HepG2 (cell line): ENCODE results near the gene DDX1. TPM values are rescaled to one million over a fixed set of nuclear protein-coding genes. Genes with fewer than 3 reads are reported as not detected.
A peak's percentile ranks its signal among the peaks of the same experiment; 100 is the strongest.

Source experiments
- ATAC-seq: fragments of 200-7000 bp; cut with Tn5 transposase; 3 replicates; pipeline ENCODE4 v1.9.1; 2020; ENCODE audit warnings: mild to moderate bottlenecking, moderate library complexity
- BruUV-seq: library from RNA; stranded (reverse); fragments of 400-500 nt; replicated peaks from 2 replicates; lab custom pipeline; 2021; lab: Mats Ljungman, UMichigan
- CTCF ChIA-PET: fragments of 300-600 bp; formaldehyde crosslinking; extraction: SDS; loops from one replicate; lab custom pipeline; 2021; ENCODE audit warnings: low total read pairs, inconsistent platforms, low intra/inter-chr PET ratio; lab: Yijun Ruan, JAX
- POLR2A ChIA-PET: fragments of 350-600 bp; sonication (Branson Sonifier 250); formaldehyde crosslinking; loops from one replicate; lab custom pipeline; 2020; ENCODE audit warnings: antibody characterized with exemption, inconsistent platforms; lab: Yijun Ruan, JAX
- DNase-seq: peaks from one replicate; pipeline ENCODE4 v3.0.0-alpha.2; 2015; ENCODE audit warnings: low spot score
- FAIRE-seq: peaks from 3 replicates; lab custom pipeline; 2011; peaks lifted over from hg19 to GRCh38; lab: Jason Lieb, UNC
- H2AFZ ChIP-seq: one replicate; pipeline ENCODE4 v1.6.1; 2011; ENCODE audit warnings: low read length, inconsistent platforms
- H3K27ac ChIP-seq: fragments of 300-600 bp; 3 replicates; pipeline ENCODE4 v1.8.0; 2011; ENCODE audit warnings: mixed run types, mild to moderate bottlenecking, mixed read lengths, low read length, inconsistent platforms; ENCODE audit not compliant: insufficient read depth; ENCODE audit errors: extremely low read length
- H3K27me3 ChIP-seq, 2 experiments: fragments of 200-600 bp in 1 of 2; 2 replicates in 1 of 2; 3 replicates in 1 of 2; pipeline versions ENCODE4 v1.6.0 to v1.8.0; 2011; ENCODE audit warnings: low read length in 2 of 2, mild to moderate bottlenecking in 2 of 2, moderate library complexity in 2 of 2, inconsistent platforms in 1 of 2; ENCODE audit not compliant: insufficient read depth in 2 of 2, control insufficient read depth in 1 of 2
- H3K36me3 ChIP-seq, 2 experiments: fragments of 200-600 bp in 1 of 2; replicated peaks in 1 of 2; 2 replicates in 1 of 2; 3 replicates in 1 of 2; pipeline versions ENCODE4 v1.5.1 to v1.8.0; 2011; ENCODE audit warnings: low read length in 2 of 2, inconsistent platforms in 1 of 2; ENCODE audit not compliant: insufficient read depth in 2 of 2, control insufficient read depth in 1 of 2
- H3K4me1 ChIP-seq: 2 replicates; pipeline ENCODE4 v1.5.1; 2012; ENCODE audit warnings: low read length, inconsistent platforms; ENCODE audit not compliant: insufficient read depth
- H3K4me2 ChIP-seq: 2 replicates; pipeline ENCODE4 v1.6.0; 2011; ENCODE audit warnings: low read depth, low read length, inconsistent platforms
- H3K4me3 ChIP-seq, 3 experiments: fragments of 200-600 bp in 1 of 3; sonication (generic), shearing (Covaris generic) in 1 of 3; replicated peaks in 1 of 3; 2 replicates each; pipeline ENCODE4 v1.5.1; 2011 to 2016; ENCODE audit warnings: low read length in 3 of 3, inconsistent platforms in 2 of 3, low read depth in 2 of 3, mild to moderate bottlenecking in 2 of 3, control low read depth in 1 of 3, mixed read lengths in 1 of 3; ENCODE audit not compliant: insufficient read depth in 1 of 3
- H3K79me2 ChIP-seq: one replicate; pipeline ENCODE4 v1.6.1; 2011; ENCODE audit warnings: low read length, inconsistent platforms; ENCODE audit not compliant: insufficient read depth
- H3K9ac ChIP-seq: 2 replicates; pipeline ENCODE4 v1.6.0; 2011; ENCODE audit warnings: mild to moderate bottlenecking, low read depth, low read length, inconsistent platforms; ENCODE audit not compliant: insufficient read depth
- H3K9me3 ChIP-seq: 2 replicates; pipeline ENCODE4 v1.5.1; 2012; ENCODE audit warnings: mild to moderate bottlenecking, low read length
- H4K20me1 ChIP-seq: 2 replicates; pipeline ENCODE4 v1.6.0; 2011; ENCODE audit warnings: inconsistent platforms, mild to moderate bottlenecking, low read length, moderate library complexity; ENCODE audit not compliant: insufficient read depth
- IKZF4 ChIP-seq: sonication (generic); formaldehyde crosslinking; IDR thresholded peaks from 2 replicates; pipeline ENCODE4 v1.5.1; 2020; ENCODE audit warnings: borderline replicate concordance, mild to moderate bottlenecking, low read depth, missing genetic modification reagents; ENCODE audit errors: not compliant biosample characterization
- MBNL3 ChIP-seq: fragments of 250-450 bp; sonication (Bioruptor Pico); conservative IDR thresholded peaks from 2 replicates; pipeline ENCODE4 v1.8.0; 2022; ENCODE audit warnings: mild to moderate bottlenecking, inconsistent platforms
- MYNN ChIP-seq: sonication (generic); formaldehyde crosslinking; IDR thresholded peaks from 2 replicates; pipeline ENCODE4 v1.4.0; 2020; ENCODE audit warnings: mild to moderate bottlenecking, low read depth, missing genetic modification reagents
- NPAS2 ChIP-seq: sonication (generic); formaldehyde crosslinking; IDR thresholded peaks from 2 replicates; pipeline ENCODE4 v1.8.0; 2022; ENCODE audit warnings: mild to moderate bottlenecking, missing genetic modification reagents, borderline replicate concordance
- RARG ChIP-seq: sonication (generic); formaldehyde crosslinking; IDR thresholded peaks from 2 replicates; pipeline ENCODE4 v1.4.0; 2020; ENCODE audit warnings: low read depth, mild to moderate bottlenecking, missing genetic modification reagents
- TOPORS ChIP-seq: sonication (generic); formaldehyde crosslinking; IDR thresholded peaks from 2 replicates; pipeline ENCODE4 v1.8.0; 2023; ENCODE audit warnings: mild to moderate bottlenecking, missing genetic modification reagents
- TP53 ChIP-seq: sonication (generic); formaldehyde crosslinking; conservative IDR thresholded peaks from 2 replicates; pipeline ENCODE4 v1.4.0; 2020; ENCODE audit warnings: missing genetic modification reagents
- ZNF3 ChIP-seq: IDR thresholded peaks from 2 replicates; pipeline ENCODE4 v1.7.0; 2017; ENCODE audit warnings: inconsistent platforms
- ZNF768 ChIP-seq: sonication (generic); formaldehyde crosslinking; IDR thresholded peaks from 2 replicates; pipeline ENCODE4 v1.4.0; 2020; ENCODE audit warnings: missing genetic modification reagents
- WGBS: methylation state at CpG from one replicate; pipeline ENCODE4 v1.1.6; 2017; ENCODE audit warnings: low lambda C conversion rate; 5-methylcytosine and 5-hydroxymethylcytosine counted together
- in situ Hi-C: cut with HindIII; loops from 2 replicates; pipeline ENCODE4 v1.10.0; 2017; ENCODE audit warnings: low pct_unique_long_range_greater_than_20kb; ENCODE audit not compliant: extremely low pct_ligation_motif_present
- intact Hi-C: fragments of 100-400 bp; cut with micrococcal nuclease; formaldehyde crosslinking; loops from one replicate; pipeline ENCODE4 v1.10.0; 2022; ENCODE audit not compliant: unreplicated experiment
- polyA plus RNA-seq, 8 experiments: library from polyadenylated mRNA; depleted of rRNA in 3 of 8; stranded (reverse) in 7 of 8; unstranded in 1 of 8; fragments of >200 nt; fragmentation: Illumina TruSeq in 4 of 8; extraction: Trizol in 4 of 8; gene quantifications; 2 replicates each; pipeline versions ENCODE4 v1.2.1 to v1.2.3, GENCODE V29; 2011 to 2016; ENCODE audit warnings: low read depth in 4 of 8, missing spikeins in 1 of 8, mixed read lengths in 1 of 8; ENCODE audit not compliant: insufficient read depth in 1 of 8
- total RNA-seq, 5 experiments: library from RNA; depleted of rRNA; stranded (reverse); fragments of >200 nt; fragmentation: Illumina TruSeq; extraction: Trizol; gene quantifications; 2 replicates each; pipeline ENCODE4 v1.2.3, GENCODE V29; 2016; ENCODE audit warnings: low read depth in 1 of 5
- TF ChIP-seq, protein P1 (sequence below): IDR thresholded peaks from 2 replicates; pipeline ENCODE4 v1.4.0; 2020; ENCODE audit warnings: mild to moderate bottlenecking, missing genetic modification reagents
- TF ChIP-seq, protein P2 (sequence below): sonication (generic); formaldehyde crosslinking; IDR thresholded peaks from 2 replicates; pipeline ENCODE4 v1.4.0; 2020; ENCODE audit warnings: missing genetic modification reagents, borderline replicate concordance
- TF ChIP-seq, protein P3 (sequence below): sonication (generic); formaldehyde crosslinking; IDR thresholded peaks from 2 replicates; pipeline ENCODE4 v1.5.0; 2020; ENCODE audit warnings: missing genetic modification reagents
- TF ChIP-seq, protein P4 (sequence below): sonication (generic); formaldehyde crosslinking; IDR thresholded peaks from 2 replicates; pipeline ENCODE4 v1.4.0; 2020; ENCODE audit warnings: missing genetic modification reagents

Gene DDX1
- total and polyA plus RNA-seq, 2 of the 13 experiments (the other 11 are each of a cell fraction or from before 2014, with no cell fraction given) = 81.6 to 130 TPM

DNA sequence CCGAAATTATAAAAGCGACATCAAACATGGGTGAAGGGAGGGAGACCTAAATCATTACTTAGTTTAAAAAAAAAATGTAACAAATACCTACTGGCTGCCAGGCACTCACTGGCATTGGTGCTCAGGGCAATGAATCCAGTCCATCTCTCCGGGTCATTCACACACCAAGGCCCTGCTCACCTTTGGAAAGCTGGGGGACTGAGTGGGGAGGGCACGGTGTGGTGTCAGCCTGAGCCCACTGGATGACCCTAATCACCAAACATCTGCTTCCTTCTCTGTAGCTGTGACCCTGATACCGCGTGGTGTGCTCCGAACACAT lies 336 bp upstream of the DDX1 start:
- Histone ChIP-seq H3K9me3 (no peaks in the 10 kb centered on the region), H3K4me2 (peak overlapping the region; percentile 92), H3K79me2 (peaks cover 46% of the 10 kb centered on the region), H3K36me3 (peaks cover 8 to 20% of the 10 kb centered on the region in 2 experiments), H3K4me3 (peak overlapping the region; percentile 78 to 91 (median 85)), H3K4me1 (peaks cover 35% of the 10 kb centered on the region), H4K20me1 (peaks cover 9% of the 10 kb centered on the region), H3K9ac (peak overlapping the region; percentile 96), H3K27me3 (no peaks in the 10 kb centered on the region; a peak in 1 of 5 replicates), H3K27ac (peak overlapping the region; percentile 90), H2AFZ (peak overlapping the region; percentile 78)
- intact Hi-C loops (loop anchor here (2.0 kb wide), 1 partner anchor 31 kb away; the partner anchor contains the start of gene NBAS), in situ Hi-C loops (loop anchor here (25.0 kb wide), 3 partner anchors 579 to 954 kb away; partner anchors contain the start of gene LRATD1)
- DNase-seq (no peak), ATAC-seq (peak; percentile 77), FAIRE-seq (no peak)
- BruUV-seq = no TSS peak
- ChIA-PET CTCF (no interaction called here), POLR2A (interaction anchor here (0.5 to 1.1 kb wide), 3 partner anchors 9 to 14 kb away, joined by 3 read pairs; no protein-coding TSS in a partner anchor)
- WGBS = 5% methylated on average over 6 of the region's 7 CpGs
- TF ChIP-seq MYNN (CRISPR knock-in tag) (no peak), TP53 (CRISPR knock-in tag) (no peak), TOPORS (CRISPR knock-in tag) (no peak), NPAS2 (CRISPR knock-in tag) (no peak), MBNL3 (no peak), RARG (no peak), IKZF4 (no peak), ZNF768 (CRISPR knock-in tag) (no peak), ZNF3 (CRISPR knock-in tag) (peak; percentile 64; the same call in 1 of the 2 replicates)
- TF ChIP-seq, protein P1, sequence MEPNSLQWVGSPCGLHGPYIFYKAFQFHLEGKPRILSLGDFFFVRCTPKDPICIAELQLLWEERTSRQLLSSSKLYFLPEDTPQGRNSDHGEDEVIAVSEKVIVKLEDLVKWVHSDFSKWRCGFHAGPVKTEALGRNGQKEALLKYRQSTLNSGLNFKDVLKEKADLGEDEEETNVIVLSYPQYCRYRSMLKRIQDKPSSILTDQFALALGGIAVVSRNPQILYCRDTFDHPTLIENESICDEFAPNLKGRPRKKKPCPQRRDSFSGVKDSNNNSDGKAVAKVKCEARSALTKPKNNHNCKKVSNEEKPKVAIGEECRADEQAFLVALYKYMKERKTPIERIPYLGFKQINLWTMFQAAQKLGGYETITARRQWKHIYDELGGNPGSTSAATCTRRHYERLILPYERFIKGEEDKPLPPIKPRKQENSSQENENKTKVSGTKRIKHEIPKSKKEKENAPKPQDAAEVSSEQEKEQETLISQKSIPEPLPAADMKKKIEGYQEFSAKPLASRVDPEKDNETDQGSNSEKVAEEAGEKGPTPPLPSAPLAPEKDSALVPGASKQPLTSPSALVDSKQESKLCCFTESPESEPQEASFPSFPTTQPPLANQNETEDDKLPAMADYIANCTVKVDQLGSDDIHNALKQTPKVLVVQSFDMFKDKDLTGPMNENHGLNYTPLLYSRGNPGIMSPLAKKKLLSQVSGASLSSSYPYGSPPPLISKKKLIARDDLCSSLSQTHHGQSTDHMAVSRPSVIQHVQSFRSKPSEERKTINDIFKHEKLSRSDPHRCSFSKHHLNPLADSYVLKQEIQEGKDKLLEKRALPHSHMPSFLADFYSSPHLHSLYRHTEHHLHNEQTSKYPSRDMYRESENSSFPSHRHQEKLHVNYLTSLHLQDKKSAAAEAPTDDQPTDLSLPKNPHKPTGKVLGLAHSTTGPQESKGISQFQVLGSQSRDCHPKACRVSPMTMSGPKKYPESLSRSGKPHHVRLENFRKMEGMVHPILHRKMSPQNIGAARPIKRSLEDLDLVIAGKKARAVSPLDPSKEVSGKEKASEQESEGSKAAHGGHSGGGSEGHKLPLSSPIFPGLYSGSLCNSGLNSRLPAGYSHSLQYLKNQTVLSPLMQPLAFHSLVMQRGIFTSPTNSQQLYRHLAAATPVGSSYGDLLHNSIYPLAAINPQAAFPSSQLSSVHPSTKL (CRISPR knock-in tag) = no peak
- TF ChIP-seq, protein P2, sequence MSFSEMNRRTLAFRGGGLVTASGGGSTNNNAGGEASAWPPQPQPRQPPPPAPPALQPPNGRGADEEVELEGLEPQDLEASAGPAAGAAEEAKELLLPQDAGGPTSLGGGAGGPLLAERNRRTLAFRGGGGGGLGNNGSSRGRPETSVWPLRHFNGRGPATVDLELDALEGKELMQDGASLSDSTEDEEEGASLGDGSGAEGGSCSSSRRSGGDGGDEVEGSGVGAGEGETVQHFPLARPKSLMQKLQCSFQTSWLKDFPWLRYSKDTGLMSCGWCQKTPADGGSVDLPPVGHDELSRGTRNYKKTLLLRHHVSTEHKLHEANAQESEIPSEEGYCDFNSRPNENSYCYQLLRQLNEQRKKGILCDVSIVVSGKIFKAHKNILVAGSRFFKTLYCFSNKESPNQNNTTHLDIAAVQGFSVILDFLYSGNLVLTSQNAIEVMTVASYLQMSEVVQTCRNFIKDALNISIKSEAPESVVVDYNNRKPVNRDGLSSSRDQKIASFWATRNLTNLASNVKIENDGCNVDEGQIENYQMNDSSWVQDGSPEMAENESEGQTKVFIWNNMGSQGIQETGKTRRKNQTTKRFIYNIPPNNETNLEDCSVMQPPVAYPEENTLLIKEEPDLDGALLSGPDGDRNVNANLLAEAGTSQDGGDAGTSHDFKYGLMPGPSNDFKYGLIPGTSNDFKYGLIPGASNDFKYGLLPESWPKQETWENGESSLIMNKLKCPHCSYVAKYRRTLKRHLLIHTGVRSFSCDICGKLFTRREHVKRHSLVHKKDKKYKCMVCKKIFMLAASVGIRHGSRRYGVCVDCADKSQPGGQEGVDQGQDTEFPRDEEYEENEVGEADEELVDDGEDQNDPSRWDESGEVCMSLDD (CRISPR knock-in tag) = no peak
- TF ChIP-seq, protein P3, sequence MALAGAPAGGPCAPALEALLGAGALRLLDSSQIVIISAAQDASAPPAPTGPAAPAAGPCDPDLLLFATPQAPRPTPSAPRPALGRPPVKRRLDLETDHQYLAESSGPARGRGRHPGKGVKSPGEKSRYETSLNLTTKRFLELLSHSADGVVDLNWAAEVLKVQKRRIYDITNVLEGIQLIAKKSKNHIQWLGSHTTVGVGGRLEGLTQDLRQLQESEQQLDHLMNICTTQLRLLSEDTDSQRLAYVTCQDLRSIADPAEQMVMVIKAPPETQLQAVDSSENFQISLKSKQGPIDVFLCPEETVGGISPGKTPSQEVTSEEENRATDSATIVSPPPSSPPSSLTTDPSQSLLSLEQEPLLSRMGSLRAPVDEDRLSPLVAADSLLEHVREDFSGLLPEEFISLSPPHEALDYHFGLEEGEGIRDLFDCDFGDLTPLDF (CRISPR knock-in tag) = peak; percentile 0; the same call in 1 of the 2 replicates
- TF ChIP-seq, protein P4, sequence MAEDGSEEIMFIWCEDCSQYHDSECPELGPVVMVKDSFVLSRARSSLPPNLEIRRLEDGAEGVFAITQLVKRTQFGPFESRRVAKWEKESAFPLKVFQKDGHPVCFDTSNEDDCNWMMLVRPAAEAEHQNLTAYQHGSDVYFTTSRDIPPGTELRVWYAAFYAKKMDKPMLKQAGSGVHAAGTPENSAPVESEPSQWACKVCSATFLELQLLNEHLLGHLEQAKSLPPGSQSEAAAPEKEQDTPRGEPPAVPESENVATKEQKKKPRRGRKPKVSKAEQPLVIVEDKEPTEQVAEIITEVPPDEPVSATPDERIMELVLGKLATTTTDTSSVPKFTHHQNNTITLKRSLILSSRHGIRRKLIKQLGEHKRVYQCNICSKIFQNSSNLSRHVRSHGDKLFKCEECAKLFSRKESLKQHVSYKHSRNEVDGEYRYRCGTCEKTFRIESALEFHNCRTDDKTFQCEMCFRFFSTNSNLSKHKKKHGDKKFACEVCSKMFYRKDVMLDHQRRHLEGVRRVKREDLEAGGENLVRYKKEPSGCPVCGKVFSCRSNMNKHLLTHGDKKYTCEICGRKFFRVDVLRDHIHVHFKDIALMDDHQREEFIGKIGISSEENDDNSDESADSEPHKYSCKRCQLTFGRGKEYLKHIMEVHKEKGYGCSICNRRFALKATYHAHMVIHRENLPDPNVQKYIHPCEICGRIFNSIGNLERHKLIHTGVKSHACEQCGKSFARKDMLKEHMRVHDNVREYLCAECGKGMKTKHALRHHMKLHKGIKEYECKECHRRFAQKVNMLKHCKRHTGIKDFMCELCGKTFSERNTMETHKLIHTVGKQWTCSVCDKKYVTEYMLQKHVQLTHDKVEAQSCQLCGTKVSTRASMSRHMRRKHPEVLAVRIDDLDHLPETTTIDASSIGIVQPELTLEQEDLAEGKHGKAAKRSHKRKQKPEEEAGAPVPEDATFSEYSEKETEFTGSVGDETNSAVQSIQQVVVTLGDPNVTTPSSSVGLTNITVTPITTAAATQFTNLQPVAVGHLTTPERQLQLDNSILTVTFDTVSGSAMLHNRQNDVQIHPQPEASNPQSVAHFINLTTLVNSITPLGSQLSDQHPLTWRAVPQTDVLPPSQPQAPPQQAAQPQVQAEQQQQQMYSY (CRISPR knock-in tag) = peak; percentile 89
